ENCODE results near the gene TSN.

TSN gene

DNA sequence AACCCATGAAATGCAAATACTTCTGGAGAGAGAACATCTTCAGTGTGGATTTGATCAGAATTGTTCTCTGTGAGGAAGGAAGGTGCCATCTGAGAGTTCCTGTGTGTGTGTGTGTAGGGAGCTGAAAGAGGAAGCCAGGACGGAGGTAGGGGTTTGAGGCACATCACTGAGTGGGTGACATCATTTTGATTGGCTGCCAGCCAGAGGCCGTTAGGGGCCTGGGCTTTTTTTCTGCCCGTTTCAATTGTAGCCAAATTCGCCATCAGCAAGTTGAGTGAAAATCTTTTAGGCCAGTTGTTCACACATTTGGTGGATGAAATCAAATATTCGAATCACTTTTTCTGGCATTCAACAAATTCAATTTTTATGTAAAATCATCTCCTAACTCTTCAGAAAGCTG, 48.9 kb downstream of the TSN start (continued):
- TF ChIP-seq ZNF555 (tag by site-specific recombination; conservative IDR thresholded peaks at IDR 0.05), result no peak
- TF ChIP-seq BCL11A (tag by site-specific recombination; IDR thresholded peaks at IDR 0.05; ENCODE audit: low read depth), result no peak
- no peak for TF ChIP-seq ZNF274 (IDR thresholded peaks at IDR 0.05; ENCODE audit: low read length)
- TF ChIP-seq ZNF274 (tag by site-specific recombination; IDR thresholded peaks at IDR 0.05; ENCODE audit: borderline replicate concordance), result no peak
- TF ChIP-seq ZNF248 (tag by site-specific recombination; IDR thresholded peaks at IDR 0.05), result no peak
- TF ChIP-seq ZNF112 (tag by site-specific recombination; IDR thresholded peaks at IDR 0.05), result no peak
- TF ChIP-seq ZNF394 (tag by site-specific recombination; IDR thresholded peaks at IDR 0.05; ENCODE audit: borderline replicate concordance), result 0 out of 2 replicates have a peak, but pooled peaks have one; percentile 16
- TF ChIP-seq BCL11B (tag by site-specific recombination; IDR thresholded peaks at IDR 0.05; ENCODE audit: low read depth), result no peak
- TF ChIP-seq ZNF174 (tag by site-specific recombination; IDR thresholded peaks at IDR 0.05), result no peak
- no peak for TF ChIP-seq SALL2 (tag by site-specific recombination; IDR thresholded peaks at IDR 0.05; ENCODE audit: borderline replicate concordance)
- TF ChIP-seq, protein P1, sequence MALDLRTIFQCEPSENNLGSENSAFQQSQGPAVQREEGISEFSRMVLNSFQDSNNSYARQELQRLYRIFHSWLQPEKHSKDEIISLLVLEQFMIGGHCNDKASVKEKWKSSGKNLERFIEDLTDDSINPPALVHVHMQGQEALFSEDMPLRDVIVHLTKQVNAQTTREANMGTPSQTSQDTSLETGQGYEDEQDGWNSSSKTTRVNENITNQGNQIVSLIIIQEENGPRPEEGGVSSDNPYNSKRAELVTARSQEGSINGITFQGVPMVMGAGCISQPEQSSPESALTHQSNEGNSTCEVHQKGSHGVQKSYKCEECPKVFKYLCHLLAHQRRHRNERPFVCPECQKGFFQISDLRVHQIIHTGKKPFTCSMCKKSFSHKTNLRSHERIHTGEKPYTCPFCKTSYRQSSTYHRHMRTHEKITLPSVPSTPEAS (tag by site-specific recombination; IDR thresholded peaks at IDR 0.05), result 0 out of 2 replicates have a peak, but pooled peaks have one; percentile 31
- TF ChIP-seq GLIS1 (tag by site-specific recombination; IDR thresholded peaks at IDR 0.05), result peak; percentile 50
- no peak for TF ChIP-seq ZNF558 (tag by site-specific recombination; IDR thresholded peaks at IDR 0.05)
- TF ChIP-seq ZNF629 (tag by site-specific recombination; IDR thresholded peaks at IDR 0.05), result peak; percentile 87
- no peak for TF ChIP-seq EGR2 (tag by site-specific recombination; IDR thresholded peaks at IDR 0.05; ENCODE audit: low read depth)
- no peak for TF ChIP-seq SCRT2 (tag by site-specific recombination; IDR thresholded peaks at IDR 0.05)
- TF ChIP-seq ZNF16 (tag by site-specific recombination; IDR thresholded peaks at IDR 0.05; ENCODE audit: low read depth), result no peak
- TF ChIP-seq, protein P2, sequence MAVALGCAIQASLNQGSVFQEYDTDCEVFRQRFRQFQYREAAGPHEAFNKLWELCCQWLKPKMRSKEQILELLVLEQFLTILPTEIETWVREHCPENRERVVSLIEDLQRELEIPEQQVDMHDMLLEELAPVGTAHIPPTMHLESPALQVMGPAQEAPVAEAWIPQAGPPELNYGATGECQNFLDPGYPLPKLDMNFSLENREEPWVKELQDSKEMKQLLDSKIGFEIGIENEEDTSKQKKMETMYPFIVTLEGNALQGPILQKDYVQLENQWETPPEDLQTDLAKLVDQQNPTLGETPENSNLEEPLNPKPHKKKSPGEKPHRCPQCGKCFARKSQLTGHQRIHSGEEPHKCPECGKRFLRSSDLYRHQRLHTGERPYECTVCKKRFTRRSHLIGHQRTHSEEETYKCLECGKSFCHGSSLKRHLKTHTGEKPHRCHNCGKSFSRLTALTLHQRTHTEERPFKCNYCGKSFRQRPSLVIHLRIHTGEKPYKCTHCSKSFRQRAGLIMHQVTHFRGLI (tag by site-specific recombination; IDR thresholded peaks at IDR 0.05), result no peak
- TF ChIP-seq ZNF777 (tag by site-specific recombination; IDR thresholded peaks at IDR 0.05; ENCODE audit: borderline replicate concordance), result no peak
- no peak for TF ChIP-seq ZNF19 (tag by site-specific recombination; IDR thresholded peaks at IDR 0.05; ENCODE audit: low read depth)
- TF ChIP-seq ZNF791 (tag by site-specific recombination; IDR thresholded peaks at IDR 0.05), result no peak
- no peak for TF ChIP-seq SCRT1 (tag by site-specific recombination; IDR thresholded peaks at IDR 0.05; ENCODE audit: borderline replicate concordance)
- no peak for TF ChIP-seq ZIC2 (tag by site-specific recombination; IDR thresholded peaks at IDR 0.05)
- TF ChIP-seq ZNF664 (tag by site-specific recombination; IDR thresholded peaks at IDR 0.05), result no peak
- no peak for TF ChIP-seq ZNF140 (tag by site-specific recombination; IDR thresholded peaks at IDR 0.05)
- TF ChIP-seq ZNF354C (tag by site-specific recombination; IDR thresholded peaks at IDR 0.05; ENCODE audit: borderline replicate concordance, low read depth), result no peak
- TF ChIP-seq FEZF1 (tag by site-specific recombination; IDR thresholded peaks at IDR 0.05), result 0 out of 2 replicates have a peak, but pooled peaks have one; percentile 46
- TF ChIP-seq ZNF561 (tag by site-specific recombination; IDR thresholded peaks at IDR 0.05; ENCODE audit: borderline replicate concordance), result no peak
- TF ChIP-seq, protein P3, sequence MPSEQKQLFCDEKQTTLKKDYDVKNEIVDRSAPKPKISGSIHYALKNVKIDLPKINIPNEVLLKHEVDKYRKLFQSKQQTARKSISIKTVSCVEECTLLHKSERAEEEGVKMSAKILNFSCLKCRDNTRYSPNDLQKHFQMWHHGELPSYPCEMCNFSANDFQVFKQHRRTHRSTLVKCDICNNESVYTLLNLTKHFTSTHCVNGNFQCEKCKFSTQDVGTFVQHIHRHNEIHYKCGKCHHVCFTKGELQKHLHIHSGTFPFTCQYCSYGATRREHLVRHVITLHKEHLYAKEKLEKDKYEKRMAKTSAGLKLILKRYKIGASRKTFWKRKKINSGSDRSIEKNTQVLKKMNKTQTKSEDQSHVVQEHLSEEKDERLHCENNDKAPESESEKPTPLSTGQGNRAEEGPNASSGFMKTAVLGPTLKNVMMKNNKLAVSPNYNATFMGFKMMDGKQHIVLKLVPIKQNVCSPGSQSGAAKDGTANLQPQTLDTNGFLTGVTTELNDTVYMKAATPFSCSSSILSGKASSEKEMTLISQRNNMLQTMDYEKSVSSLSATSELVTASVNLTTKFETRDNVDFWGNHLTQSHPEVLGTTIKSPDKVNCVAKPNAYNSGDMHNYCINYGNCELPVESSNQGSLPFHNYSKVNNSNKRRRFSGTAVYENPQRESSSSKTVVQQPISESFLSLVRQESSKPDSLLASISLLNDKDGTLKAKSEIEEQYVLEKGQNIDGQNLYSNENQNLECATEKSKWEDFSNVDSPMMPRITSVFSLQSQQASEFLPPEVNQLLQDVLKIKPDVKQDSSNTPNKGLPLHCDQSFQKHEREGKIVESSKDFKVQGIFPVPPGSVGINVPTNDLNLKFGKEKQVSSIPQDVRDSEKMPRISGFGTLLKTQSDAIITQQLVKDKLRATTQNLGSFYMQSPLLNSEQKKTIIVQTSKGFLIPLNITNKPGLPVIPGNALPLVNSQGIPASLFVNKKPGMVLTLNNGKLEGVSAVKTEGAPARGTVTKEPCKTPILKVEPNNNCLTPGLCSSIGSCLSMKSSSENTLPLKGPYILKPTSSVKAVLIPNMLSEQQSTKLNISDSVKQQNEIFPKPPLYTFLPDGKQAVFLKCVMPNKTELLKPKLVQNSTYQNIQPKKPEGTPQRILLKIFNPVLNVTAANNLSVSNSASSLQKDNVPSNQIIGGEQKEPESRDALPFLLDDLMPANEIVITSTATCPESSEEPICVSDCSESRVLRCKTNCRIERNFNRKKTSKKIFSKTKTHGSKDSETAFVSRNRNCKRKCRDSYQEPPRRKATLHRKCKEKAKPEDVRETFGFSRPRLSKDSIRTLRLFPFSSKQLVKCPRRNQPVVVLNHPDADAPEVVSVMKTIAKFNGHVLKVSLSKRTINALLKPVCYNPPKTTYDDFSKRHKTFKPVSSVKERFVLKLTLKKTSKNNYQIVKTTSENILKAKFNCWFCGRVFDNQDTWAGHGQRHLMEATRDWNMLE (tag by site-specific recombination; conservative IDR thresholded peaks at IDR 0.05; ENCODE audit: low read depth), result peak; percentile 31
- no peak for TF ChIP-seq ZNF146 (tag by site-specific recombination; IDR thresholded peaks at IDR 0.05)
- no peak for TF ChIP-seq ZNF426 (tag by site-specific recombination; IDR thresholded peaks at IDR 0.05)
- TF ChIP-seq ZNF175 (tag by site-specific recombination; IDR thresholded peaks at IDR 0.05), result no peak
- TF ChIP-seq, protein P4, sequence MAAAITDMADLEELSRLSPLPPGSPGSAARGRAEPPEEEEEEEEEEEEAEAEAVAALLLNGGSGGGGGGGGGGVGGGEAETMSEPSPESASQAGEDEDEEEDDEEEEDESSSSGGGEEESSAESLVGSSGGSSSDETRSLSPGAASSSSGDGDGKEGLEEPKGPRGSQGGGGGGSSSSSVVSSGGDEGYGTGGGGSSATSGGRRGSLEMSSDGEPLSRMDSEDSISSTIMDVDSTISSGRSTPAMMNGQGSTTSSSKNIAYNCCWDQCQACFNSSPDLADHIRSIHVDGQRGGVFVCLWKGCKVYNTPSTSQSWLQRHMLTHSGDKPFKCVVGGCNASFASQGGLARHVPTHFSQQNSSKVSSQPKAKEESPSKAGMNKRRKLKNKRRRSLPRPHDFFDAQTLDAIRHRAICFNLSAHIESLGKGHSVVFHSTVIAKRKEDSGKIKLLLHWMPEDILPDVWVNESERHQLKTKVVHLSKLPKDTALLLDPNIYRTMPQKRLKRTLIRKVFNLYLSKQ (tag by site-specific recombination; IDR thresholded peaks at IDR 0.05; ENCODE audit: borderline replicate concordance), result no peak

Data from HEK293 (cell line).